Jurkat, Clone E6-1 (cell line): ENCODE data around the gene HIVEP3.

Experiments used
- DNase-seq: peaks from one replicate; pipeline ENCODE4 v3.0.0-alpha.2; 2011; ENCODE audit warnings: low read depth, low spot score
- H3K4me3 ChIP-seq: 2 replicates; pipeline ENCODE4 v1.5.1; 2011; ENCODE audit warnings: mild to moderate bottlenecking, low read length, control low read depth, moderate library complexity

Gene HIVEP3

DNA sequence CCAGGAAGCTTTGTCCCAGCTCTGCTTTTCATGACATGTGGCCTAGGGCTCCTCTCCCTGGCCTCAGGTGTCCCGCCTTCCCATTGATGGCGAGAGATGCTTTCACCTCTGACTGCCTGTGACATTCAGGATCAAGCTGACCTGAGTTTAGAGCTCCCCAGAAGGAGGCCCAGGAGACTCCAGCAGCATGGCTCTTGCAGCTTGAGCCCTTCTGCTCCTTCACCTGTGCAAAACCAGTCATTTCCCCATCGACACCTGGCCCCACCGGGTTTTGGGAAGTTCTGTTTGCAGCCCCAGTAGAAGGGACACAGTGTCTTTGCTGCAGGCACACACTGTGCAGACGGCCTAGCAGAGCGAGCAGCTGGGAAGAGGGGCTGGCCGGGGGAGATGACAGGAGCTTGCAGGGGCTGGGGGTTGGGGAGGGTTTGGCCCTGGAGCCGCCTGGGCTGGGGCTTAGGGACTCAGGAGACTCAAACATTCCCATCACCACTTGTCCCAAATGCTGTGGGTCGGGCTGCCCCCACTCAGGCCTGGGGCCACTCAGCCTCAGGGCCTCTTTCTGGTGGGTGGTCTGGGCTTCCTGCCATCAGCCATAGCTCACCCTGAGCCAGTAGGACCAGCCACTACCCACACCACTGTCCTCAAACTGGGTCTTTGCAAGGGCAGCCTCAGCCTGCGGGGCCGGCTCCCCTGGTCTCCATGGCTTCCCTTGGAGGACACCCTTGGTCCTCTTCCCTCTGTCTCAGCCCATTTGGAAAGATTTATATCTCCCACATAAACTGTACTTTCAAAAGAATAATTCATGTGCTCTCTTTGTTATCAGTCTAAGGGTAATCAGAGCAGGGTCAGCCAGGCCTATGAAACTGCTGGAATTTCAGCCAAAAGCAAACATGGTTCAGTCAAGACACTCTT, 430.4 kb downstream of the HIVEP3 start:
- DNase-seq: no peak
- H3K4me3 ChIP-seq: no peak overlapping the region

- no peak overlapping the region for H3K4me3 ChIP-seq
- no peak for DNase-seq
These were observed 431.3 kb downstream of the HIVEP3 start for GRCh38 chr1:41487126-41488039.

- H3K4me3 ChIP-seq: no peak overlapping the region
- DNase-seq: no peak
These were observed 432.2 kb downstream of the HIVEP3 start for GRCh38 chr1:41486371-41487125.

DNA sequence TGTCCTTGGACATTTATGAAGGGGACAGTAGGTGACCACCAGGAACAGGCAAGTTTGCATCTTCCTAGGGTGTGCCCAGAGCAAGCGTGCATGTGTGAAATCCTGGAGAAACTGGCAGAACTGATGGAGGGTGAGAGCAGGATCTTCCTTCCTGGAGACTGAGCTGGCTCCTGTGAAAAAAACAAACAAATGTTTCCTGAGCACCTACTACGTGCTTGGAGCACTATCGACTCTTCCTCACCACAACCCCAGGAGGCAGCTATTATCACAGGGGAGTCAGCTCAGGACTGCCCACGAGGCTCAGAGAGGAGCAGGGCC, 432.7 kb downstream of the HIVEP3 start:
- no peak overlapping the region for H3K4me3 ChIP-seq
- DNase-seq: no peak

DNA sequence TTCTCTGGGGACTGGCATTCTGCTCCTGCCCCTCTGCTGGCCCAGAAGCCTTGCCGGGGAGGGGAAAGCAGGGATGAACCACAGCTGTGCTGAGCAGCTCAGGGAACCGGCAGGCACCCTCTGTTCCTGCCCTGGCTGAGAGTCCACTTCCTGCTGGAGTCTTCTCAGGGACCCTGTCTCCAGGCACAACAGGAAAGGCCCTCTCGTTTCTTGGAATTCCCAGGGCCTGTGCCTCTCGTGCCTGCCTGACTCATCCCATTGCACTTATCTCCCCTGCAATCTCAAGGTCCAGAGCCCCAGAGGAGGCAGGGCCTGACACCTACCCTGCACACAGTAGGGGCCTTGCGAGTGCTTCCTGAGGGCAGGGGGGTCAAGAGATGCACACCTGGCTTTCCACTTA, 433.1 kb downstream of the HIVEP3 start:
- H3K4me3 ChIP-seq: no peak overlapping the region
- no peak for DNase-seq

DNA sequence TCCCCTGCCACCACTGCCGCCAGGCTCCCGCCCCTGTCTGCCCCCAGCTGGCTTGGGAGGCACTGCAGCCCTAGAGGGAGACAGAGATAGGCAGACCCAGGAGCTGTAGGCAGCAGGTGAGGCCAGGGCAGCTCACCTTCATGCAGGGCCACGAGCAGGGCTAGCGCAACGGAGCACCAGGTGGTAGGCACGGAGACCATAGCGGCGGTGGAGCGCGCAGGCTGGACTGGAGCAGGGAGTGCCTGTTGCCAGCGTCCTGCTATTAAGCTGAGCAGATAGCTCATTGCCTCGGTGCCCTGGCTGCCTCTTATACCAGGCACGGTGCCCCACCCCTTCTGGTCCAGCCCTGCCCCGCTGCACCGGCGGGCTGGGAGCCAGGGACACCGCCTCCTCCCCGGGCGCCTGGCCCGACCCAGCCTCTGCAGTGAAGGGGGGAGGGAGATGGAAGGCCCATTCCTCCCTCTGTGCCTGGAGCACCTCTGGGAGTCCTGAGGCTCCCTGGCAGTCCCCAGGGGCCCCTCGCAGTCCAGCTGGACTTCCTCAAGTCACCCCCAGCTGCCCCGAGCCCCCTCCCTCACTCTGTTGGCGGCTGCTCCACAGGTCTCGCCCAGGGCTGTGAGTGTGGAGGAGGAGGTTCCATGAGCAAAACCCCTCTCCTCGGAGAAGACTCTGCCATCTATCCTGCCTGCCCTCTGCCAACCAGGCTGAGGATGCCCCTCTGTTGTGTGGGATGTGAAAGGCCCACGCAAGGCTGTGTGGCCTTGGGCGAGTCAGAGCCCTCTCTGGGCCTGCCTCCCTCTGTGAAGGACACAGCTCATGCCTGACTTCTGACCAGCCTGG, 434.1 kb downstream of the HIVEP3 start, which contains the start of gene EDN2:
Gene EDN2 (minus strand): TSS at position 282 of the 840 bp plus-strand sequence. CDS start 82 bp downstream, at position 200.
- H3K4me3 ChIP-seq: no peak within 1 kb of the TSS
- DNase-seq: no peak

DNA sequence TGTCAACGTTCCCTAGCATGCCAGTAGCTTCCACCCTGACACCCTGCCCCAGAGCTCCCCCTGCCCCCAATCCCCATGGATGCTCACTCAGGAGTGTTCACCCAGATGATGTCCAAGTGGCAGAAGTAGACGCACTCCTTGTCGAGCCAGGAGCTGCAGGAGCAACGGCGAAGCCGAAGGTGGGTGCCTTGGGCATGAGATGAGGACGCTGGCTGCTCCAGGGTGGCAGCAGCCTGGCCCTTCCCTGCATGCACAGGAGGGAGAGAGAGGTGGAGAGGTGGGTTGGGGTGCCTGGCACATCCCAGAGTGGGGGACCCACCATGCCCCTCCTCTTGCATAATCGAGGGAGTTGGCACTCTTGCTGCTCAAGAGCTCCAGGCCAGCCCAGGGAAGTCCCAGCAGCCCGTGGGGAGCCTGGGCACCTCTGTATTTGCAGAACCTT, 434.7 kb downstream of the HIVEP3 start:
- H3K4me3 ChIP-seq: no peak overlapping the region
- no peak for DNase-seq

DNA sequence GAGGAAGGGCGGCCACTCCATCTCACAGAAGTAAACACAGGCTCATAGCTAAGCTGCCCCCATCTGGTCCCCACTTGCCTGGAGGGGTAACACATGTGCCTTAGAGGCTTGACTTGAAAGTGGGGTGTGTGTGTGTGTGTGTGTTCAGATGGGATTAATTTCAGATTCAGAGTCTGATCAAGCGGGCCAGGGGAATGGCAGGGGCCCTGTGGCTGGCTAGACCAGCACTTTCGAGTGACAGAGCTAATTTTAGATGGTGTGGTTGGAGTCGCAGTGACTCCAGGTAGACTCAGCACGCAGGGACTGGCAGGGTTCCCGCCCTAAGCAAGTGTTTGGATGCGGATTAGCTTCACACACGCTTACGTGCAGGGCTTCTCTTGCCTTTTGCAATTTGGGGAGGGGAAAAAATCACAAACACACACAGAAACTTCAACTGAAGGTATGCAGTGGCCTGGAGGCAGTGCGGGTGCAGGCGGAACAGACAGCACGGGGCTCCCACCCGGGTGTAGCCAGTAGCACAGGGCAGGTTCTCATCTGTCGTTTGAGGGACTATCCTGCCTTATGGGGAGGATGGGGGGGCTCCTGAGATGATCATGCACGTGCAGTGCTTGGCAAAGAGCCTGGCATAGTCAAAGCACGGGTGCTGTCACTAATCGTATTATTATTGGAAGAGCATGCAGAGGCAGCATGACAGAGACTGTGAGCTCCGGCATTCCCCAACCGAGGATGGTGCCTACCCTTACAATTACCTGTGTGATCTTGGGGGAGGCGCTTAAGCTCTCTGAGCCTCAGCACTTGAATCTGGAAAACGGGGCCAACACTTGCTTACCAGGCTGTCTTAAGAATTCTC, 435.5 kb downstream of the HIVEP3 start:
- no peak overlapping the region for H3K4me3 ChIP-seq
- no peak for DNase-seq

GRCh38 chr1:41482001-41482765, 436.5 kb downstream of the HIVEP3 start:
- no peak overlapping the region for H3K4me3 ChIP-seq
- DNase-seq: no peak

DNA sequence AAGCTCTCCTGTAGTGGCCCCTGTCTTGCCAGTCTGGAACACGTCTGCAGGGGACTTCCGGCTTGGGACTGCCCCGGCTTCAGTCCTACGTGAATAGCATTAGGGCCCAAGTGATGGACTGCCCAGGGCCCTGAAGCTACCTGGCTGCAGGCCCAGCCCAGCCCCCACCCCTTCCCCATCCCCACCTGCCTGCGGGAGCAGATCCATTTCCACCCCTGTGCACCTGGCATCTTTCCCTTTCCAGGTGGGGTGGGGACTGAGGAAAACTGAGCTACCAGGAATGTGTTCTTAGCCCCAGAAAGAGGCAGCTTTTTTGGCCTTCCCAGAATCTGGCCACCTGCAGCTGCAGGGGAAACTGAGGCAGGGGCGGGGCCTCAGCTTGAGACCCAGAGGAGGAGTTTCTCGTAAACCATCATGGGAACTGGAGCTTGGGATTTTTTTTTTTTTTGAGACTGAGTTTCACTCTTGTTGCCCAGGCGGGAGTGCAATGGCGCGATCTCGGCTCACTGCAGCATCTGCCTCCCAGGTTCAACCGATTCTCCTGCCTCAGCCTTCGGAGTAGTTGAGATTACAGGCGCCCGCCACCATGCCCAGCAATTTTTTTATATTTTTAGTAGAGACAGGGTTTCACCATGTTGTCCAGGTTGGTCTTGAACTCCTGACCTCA, 437.5 kb downstream of the HIVEP3 start:
- no peak overlapping the region for H3K4me3 ChIP-seq
- DNase-seq: no peak

- DNase-seq: no peak
- no peak overlapping the region for H3K4me3 ChIP-seq
These were observed 438.3 kb downstream of the HIVEP3 start for GRCh38 chr1:41480204-41481108.

DNA sequence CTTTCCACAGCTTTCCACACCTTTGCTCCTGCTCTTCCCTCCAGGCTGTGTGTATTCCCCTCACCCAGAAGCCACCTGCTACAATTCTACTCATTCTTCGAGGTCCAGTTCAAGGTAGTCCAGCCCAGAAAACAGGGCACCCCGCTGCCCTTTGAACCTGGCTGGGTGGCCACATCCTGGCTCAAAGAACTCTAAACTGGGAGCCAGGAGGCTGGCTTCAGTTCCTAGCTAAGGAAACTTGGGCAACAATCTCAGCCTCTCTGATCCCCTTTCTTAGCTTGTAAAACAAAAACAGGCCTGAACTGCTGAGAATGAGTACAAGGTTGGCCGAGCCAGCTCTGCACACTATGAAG, 438.9 kb downstream of the HIVEP3 start:
- H3K4me3 ChIP-seq: no peak overlapping the region
- DNase-seq: no peak

DNA sequence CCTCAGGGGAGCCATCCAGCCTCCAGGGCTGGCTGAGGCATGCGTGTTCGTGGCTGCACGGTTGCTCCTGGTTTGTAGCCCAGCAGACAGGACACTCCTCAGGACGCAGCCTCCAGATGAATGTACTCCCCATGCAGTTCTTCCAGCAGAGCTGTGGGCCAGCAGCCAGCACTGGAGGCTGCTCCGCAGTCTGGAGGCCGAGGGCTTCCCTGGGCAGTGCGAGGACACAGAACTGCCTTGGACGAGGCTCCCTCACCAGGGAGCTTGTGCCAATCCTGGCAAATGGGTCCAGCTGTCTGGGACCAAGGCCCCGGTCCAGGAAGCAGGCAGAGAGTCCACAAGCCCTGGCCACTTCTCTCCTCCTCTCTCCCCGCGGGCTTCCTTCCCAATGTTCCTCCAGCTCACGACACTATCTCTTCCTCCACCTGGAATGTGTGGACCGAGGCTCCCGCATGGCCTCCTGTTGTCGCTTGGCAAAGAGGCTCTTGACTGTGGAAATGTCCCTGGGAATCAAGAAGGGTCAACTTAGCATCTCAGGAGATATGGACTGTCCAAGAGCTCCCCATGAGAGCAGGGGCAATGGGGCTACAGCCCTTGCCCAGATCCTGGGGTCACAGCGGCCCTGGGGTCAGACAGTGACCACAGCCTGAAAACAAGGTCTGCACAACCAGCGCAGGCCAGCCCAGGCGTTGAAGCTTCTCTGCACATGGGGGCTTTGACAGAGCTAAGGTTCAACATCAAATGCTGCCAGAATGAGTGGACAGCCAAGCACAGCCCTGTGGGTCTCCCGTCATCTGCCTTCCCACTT, 439.5 kb downstream of the HIVEP3 start:
- no peak overlapping the region for H3K4me3 ChIP-seq
- DNase-seq: no peak

DNA sequence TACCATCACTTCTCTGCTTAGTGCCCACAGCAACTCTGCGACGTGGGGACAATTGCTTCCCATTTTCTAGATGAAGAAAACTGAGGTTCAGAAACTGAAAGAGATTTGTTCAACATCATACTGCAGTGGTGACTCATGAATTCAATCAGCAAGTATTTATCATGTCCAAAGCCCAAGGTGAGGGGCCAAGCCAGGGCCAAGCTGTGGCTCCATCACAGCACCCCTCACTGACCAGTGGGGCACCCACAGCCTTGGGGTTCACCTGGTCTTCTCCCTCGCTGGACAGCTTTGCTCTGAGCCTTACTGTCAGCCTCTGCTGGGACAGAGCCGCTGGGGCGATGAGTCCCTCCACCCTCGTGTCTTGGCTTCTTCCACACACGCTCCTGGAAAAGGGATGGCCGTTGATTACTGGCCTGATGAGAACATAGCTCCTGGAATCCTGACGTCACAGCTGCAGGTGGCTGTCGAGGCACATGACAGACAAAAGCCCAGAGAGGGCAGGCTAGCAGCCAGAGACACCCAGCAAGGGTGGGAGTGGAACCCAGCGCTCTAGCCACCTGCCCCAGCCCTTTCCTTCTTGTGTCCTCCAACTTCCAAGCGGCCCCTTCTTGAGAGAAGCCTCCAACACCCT, 440.5 kb downstream of the HIVEP3 start:
- H3K4me3 ChIP-seq: no peak overlapping the region
- no peak for DNase-seq
